NCI-H1930 (cell line): ENCODE data around the gene RAB26.

ENCODE experiments used
- DNase-seq, 2 experiments: peaks; one replicate each; lab custom pipeline; 2025; lab: John Stamatoyannopoulos, UW

RAB26 gene

GRCh38 chr16:2178321-2179106 is 30.1 kb downstream of the RAB26 start:
- DNase-seq = peak; percentile 46 to 71

DNA sequence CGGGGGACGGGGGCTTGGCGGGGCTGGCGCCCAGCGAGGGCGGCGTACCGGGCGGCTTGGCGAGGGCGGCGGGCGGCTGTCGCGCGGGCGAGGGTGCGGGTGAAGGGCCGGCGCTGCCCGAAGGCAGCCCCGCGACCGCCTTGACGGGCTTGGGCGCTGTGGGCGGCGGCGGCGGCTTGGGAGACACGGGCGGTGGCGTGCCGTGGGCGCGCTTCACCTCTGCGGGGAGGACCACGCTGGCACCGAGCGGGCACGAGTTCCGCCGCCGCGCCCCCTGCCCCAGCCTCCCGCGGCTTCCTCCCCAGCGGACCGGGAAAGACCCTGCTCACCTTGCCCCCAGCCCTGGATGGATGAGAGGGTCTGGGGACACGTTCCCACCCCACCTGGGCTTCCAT is 30.7 kb downstream of the RAB26 start:
- DNase-seq = no peak

DNA sequence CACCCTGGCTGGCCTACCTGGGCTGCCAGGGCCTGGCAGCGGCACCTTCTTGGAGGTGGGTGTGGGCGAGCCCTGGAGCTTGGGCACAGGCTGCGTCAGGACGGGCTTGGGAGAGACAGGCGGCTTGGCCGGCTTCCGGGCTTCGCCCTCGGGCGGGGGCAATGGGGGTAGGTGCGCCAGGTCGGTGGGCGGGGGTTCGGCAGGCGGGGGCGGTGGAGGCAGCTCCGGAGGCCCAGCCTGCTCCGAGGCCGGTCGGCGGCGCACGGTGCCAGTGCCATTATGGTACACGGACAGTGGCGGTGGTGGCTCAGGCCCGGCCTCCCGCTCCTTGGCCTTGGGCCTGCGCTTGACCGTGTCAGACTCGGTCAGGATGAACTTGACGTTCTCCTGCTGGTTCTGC is 31.2 kb downstream of the RAB26 start:
- no peak for DNase-seq

DNA sequence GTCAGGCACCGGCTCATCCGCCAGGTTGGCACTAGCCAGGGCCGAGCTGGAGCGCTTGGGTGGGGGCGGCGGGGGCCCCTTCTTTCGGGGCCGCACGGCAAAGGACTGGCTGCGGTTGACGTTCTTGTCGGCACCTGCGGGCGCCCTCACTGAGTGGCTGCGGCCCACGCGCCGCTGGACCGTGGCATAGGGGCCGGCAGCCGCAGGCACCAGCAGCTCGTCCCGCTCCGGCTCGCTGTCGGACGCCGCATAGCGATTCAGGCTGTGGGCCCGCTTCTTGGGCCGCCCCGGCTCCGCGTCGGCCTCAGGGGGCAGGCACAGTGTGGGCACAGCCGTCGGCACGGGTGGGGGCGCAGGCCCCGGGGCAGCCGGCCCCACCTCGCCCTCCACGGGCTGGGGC is 32.0 kb downstream of the RAB26 start:
- no peak for DNase-seq

DNA sequence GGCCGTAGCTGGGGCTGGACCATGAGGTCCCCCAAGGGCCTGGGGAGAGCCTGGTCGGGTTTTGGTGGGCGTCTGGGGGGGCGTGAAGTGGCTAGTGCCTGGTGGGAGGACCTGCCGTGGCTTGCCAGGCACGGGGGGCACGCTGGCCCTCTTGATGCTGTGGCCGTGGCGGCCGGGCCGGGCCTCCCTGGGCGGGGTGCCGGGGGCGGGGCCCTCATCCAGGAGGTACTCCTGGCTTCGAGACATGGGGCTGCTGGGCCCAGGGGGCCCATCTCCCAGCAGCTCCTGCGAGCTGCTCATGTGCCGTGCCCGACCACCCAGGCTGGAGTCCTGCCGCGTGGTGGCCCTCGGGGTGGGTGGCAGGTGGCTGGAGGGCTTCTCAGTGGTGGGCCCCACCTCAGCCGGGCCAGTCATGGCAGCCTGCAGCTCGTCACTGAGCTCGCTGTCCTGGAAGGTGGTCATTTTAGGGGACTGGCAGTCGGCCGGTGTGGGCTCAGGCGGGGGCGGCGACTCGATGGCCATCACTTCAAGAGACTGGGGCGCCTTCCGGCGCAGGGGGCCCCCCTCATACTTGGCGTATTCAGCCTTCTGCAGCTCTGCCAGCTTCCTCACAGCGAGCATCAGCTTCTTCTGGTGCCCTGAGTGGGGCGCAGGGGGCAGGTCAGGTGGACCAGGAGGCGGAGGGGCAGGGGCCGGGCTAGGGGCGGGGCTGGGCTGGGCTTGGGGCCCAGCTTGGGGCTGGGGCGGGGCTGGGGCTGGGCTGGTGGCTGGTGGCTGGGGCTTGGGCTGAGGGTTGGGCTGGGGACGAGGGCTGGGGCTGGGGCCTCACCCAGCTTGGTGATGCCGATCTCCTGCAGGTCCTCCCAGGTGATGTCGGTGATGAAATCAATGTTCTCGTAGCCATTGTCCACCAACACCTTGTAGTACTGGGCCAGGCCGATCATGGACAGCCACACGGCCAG is 32.8 kb downstream of the RAB26 start:
- DNase-seq = no peak

- no peak for DNase-seq
These were observed 33.5 kb downstream of the RAB26 start for GRCh38 chr16:2181952-2182351.

DNA sequence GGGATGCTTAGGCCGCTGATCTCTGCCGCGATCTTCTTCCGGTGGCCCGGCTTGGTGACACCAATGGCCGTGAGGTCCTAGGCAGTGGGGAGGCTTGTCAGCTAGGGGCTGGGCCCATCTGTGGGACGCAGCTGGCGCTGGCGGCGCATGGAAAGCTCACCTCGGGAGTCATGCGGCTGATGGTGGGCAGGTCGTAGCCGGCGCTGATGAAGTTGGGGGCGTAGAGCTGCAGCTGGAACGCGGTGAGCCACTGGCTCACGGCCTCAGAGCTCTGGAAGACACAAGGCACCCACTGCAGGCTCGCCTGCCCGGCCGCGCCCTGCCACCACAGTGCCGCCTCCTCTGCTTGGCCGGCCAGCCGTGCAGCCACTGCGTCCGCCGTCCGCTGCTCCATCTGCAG is 35.2 kb downstream of the RAB26 start:
- no peak for DNase-seq

DNA sequence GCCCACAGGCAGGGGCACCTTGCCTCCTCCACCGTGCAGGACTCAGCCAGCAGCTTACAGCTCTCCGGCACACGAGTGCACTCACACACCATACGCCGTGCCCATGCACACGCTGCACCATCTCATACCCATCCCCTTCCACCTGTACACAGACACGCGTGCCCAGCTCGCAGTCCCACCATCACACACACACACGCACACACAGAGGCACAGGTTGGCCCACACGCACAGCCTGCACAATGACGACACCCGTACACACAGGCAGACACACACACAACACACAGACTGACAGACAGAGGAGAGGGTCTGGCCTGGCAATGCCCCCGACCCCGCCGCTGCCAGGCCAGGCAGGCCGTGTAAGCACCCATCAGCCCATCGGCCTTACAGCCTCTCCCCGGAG is 35.9 kb downstream of the RAB26 start:
- DNase-seq = no peak

DNA sequence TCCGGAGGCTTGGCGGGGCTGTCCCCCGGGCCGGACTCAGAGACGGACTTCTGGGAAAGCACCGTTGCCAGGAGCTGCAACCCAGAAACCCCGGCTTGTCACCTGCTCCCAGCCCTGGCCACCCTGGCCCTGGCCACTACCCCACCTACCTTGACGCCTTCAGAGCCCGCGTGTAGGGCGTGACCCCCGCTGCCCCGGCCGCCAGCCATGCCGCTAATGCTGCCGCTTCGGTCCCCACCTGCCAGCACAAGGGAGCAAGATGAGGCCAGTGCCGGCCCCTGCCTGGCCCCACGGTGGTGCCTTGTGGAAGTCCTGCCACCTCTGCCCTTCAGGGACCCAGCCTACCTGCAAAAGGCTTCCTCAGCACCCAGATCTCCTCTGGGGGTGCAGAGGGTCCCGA is 36.5 kb downstream of the RAB26 start:
- DNase-seq = no peak

- no peak for DNase-seq
These were observed 37.6 kb downstream of the RAB26 start for GRCh38 chr16:2186064-2186463.

DNA sequence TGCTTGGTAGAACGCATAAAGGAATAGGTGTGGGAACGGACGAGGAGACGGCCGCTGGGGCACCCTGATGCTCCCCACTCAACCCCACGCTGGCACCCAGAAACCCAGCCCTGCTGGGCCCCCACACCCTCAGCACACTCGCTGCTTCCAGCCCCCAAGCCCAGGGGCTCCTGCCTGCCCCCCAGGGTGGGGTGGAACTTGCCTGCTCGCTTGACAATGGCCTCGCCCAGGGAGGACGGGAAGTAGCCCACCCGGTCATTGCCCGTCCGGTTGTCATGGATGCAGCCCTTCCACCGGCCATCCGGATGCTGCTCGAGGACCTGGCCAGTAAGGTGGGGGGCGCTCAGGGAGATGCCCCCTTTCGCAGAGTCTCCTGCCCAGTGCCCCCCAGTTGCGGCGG is 38.1 kb downstream of the RAB26 start:
- no peak for DNase-seq

DNA sequence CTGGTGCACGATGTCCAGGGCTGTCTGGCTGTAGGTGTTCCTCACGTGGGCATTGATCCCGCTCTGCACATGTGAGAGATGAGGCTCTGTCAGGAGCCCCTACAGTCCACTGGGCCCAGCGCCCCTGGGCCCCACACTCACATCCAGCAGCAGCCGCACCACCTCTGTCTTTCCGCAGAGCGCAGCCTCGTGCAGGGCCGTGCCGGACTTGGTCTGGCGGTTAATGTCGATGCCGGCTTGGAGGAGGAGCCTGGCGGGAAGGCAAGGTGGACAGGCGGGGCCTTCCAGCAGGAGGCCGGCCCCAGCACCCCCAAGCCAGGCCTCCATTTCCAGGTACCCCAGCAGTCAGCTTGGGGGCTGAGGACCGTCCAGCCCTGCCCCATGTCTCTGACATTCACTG is 38.8 kb downstream of the RAB26 start:
- DNase-seq = no peak

DNA sequence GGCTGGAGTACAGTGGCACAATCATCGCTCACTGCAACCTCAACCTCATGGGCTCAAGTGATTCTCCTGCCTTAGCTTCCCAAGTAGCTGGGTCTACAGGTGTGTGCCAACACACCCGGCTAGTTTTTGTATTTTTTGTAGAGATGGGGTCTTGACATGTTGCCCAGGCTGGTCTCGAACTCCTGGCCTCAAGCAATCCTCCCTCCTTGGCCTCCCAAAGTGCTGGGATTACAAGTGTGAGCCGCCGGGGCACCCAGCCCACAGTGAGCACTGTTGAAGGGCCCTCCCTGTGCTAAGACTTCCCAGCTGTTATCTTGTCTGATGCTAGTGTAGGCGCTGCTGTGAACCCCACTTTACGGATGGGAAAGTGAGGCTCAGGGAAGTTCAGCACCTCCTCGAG is 40.0 kb downstream of the RAB26 start:
- no peak for DNase-seq

DNA sequence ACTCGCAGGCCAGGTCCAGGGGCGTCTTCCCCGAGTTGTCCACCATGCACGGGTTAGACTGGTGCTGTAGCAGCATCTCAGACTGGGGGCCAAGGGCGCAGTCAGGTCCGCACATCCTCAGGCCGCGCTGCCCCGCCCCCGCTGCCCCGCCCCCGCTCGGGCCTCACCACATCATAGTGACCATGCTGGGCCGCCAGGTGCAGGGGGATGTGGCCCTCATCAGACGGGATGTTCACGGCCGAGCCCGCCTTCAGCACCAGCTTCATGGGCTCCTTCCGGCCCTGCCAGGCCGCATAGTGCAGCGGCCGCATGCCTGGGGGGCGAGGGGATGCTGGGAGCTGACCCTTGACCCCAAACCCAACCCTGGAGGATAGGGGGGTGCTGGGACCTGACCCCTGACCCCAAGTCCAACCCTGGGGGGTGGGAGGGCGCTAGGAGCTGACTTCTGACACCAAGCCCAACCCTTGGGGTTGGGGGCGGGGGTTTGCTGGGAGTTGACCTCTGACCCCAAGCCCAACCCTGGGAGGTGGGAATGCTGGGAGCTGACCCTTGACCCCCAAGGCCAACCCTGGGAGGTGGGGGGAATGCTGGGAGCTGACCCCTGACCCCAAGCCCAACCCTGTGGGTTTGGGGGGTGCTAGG is 40.9 kb downstream of the RAB26 start:
- DNase-seq = no peak

DNA sequence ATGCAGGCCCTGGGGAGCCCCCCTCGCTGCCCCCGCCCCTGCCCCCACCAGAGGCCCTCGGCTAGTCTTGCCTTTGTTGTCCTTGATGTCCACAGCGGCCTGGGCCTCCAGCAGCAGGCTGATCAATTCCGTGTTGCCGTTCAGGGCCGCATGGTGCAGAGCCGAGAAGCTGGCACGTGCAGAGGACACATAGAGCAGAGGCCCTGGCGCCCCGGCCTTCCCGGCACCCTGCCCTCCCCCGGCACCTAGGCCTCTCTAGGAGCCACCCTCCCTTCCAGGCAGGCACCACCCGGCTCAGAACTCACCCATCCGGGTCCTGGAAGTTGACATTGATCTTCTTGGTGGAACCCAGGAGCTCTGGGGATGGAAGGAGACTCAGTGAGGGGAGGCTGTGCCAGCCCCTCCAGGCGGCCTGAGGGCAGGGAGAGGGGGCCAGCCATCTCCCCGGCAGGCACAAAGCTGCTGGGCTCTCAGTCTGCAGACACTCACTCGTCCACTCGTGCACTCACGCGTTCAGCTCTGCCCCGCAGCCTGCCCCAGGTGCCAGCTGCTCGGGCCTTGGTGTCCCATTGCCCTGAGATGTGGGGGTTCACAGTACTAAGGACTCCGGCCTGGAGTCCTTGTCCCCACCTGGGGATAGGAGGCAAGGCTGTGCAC is 41.7 kb downstream of the RAB26 start:
- no peak for DNase-seq

- DNase-seq = no peak
These were observed 42.4 kb downstream of the RAB26 start for GRCh38 chr16:2190659-2191445.

GRCh38 chr16:2191446-2191706 is 43.0 kb downstream of the RAB26 start:
- DNase-seq = no peak

DNA sequence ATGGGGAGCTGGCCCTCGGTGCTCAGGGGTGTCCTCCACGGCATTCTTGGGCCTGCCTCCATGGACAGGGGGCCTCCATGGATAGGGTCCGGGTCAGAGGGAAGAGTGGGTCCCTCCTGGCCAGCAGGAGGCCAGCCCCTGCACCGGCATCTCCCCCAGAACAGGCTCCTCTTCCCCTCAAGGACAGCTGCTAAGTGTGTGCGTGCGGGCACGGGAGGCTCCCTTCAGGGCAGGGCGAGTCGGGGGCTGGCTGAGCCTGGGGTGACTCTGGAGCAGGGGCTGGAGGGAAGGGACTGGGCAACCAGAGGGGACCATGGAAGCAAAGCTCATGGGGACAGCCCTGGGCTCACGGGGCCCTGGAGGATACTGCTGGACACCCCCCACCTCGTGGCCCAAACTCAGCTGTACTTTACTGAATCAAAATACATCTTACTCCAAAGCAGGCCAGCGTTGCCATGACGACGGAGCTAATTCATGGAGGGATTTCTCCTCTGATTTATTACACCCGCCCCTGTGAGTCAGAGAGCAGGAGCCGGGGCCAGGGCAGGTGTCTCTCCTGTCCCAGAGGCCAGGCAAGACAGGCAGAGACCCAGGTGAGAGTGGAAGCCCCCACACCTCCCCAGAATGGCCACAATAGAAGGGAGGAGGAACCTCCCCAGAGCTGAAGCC is 45.9 kb downstream of the RAB26 start:
- no peak for DNase-seq

DNA sequence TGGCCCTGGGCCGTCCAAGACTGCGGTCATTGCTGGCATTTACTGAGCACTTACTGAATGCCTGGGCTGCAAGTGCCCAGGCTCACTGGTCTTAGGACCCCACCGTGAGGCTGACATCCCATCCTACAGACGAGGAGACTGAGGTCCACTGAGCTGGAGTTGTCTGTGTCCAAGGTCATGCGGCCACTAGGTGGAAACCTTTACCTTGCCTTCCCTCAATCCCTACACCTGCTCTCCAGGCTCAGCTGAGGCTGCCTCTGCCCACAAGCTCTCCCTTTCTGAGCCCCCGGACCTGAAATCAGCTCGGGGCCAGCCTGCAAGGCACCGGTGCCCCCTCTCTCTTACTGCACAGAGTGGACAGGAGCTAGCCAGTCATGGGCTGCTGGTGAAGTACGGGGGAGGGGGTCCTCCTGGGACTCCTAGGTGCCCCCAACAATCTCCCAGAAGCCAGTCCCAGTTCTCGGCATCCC is 46.5 kb downstream of the RAB26 start:
- peak; percentile 37 to 41 for DNase-seq

DNA sequence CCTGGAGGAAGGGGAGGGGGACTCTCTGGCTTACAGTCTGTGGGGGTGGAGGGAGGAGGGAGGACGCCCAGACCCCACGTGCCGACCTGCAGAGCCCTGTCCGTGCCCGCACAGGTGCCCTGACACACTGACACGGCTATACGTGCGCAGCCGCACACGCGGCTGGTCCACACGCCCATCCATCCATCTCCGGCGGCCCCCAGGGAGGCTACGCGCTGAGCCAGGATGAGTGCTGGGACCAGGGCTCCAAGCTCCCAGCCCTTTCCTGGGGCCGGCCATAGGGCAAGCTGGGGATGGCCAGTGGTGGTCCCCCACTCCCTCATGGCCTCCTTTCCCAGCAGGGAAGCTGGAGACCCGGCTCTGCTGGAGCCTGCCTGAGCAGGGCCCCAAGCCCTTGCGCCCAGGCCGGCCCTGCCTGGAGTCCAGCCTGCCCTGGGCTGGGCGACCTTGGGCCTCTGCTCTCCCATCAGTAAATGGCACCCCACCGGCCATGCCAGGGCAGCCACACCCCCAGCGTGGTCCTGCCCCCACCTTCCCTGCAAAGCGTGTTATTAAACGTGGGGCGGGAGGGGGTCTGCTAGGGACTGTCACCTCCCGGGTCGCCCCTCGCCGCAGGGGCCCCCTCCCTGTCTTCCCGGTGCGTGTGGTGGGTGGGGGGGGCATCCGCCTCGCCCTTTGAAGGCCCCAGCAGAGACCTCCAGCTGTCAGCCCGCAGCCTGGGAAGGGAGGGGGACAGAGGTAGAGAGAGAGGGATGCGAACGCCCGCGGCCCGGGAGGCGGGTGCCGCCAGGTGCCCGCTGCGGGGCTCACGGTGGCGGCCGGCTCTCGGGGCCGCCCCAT is 47.1 kb downstream of the RAB26 start:
- no peak for DNase-seq
